Measurements from ENCODE around the gene DSTYK.
"Not testable (repeated sequence)": the region's sequence is repeated elsewhere in the genome, so short reads cannot be mapped to it uniquely, and the experiment has no call there.

DSTYK gene

GRCh38 chr1:205171369-205171768 is 40.1 kb downstream of the DSTYK start:
- DNase-seq, result peak; percentile 30

- DNase-seq, result no peak
Observed at GRCh38 chr1:205170532-205171269, 40.8 kb downstream of the DSTYK start.

GRCh38 chr1:205169248-205169647 is 42.3 kb downstream of the DSTYK start:
- DNase-seq, result no peak

- DNase-seq, result no peak
Observed at GRCh38 chr1:205168291-205168690, 43.2 kb downstream of the DSTYK start.

GRCh38 chr1:205162301-205162700 is 49.2 kb downstream of the DSTYK start:
- no peak for DNase-seq

GRCh38 chr1:205161076-205161475 is 50.4 kb downstream of the DSTYK start:
- DNase-seq, result no peak

- DNase-seq, result no peak
Observed at GRCh38 chr1:205158048-205158616, 53.4 kb downstream of the DSTYK start.

GRCh38 chr1:205155665-205156377 is 55.7 kb downstream of the DSTYK start:
- not testable (repeated sequence) for DNase-seq

GRCh38 chr1:205152505-205152904 is 59.0 kb downstream of the DSTYK start:
- DNase-seq, result no peak

GRCh38 chr1:205150651-205151428 is 60.7 kb downstream of the DSTYK start:
- DNase-seq, result no peak

- DNase-seq, result no peak
Observed at GRCh38 chr1:205147191-205147835, 64.2 kb downstream of the DSTYK start.

- no peak for DNase-seq
Observed at GRCh38 chr1:205144751-205145150, 66.8 kb downstream of the DSTYK start.

GRCh38 chr1:205144046-205144720 is 67.3 kb downstream of the DSTYK start:
- DNase-seq, result no peak

GRCh38 chr1:205142102-205142469 is 69.4 kb downstream of the DSTYK start:
- DNase-seq, result no peak

- peak; percentile 70 for DNase-seq
Observed at GRCh38 chr1:205141236-205142101, 70.0 kb downstream of the DSTYK start.

- DNase-seq, result no peak
Observed at GRCh38 chr1:205140113-205140512, 71.4 kb downstream of the DSTYK start.

- no peak for DNase-seq
Observed at GRCh38 chr1:205137901-205138300, 73.6 kb downstream of the DSTYK start.

- no peak for DNase-seq
Observed at GRCh38 chr1:205133287-205133686, 78.2 kb downstream of the DSTYK start.

GRCh38 chr1:205129447-205130029 is 82.0 kb downstream of the DSTYK start:
- DNase-seq, result no peak

GRCh38 chr1:205128050-205128449 is 83.5 kb downstream of the DSTYK start:
- DNase-seq, result no peak

- no peak for DNase-seq
Observed at GRCh38 chr1:205127646-205128045, 83.9 kb downstream of the DSTYK start.

Measured in CD4-positive, alpha-beta T cell treated with Interleukin-10 for 1 hour (primary cell).